Naive B cell (primary cell): ENCODE results near the gene PGAM1. TPM values are rescaled to one million over a fixed set of nuclear protein-coding genes. Genes with fewer than 3 reads are reported as not detected.
"Not testable (repeated sequence)": the region's sequence is repeated elsewhere in the genome, so short reads cannot be mapped to it uniquely, and the experiment has no call there.

Experiments
- ATAC-seq, 2 donors: fragments of 150-1000 bp; cut with Tn5 transposase; 2 replicates each; pipeline ENCODE4 v1.10.0; 2021; ENCODE audit warnings: low read depth in 2 of 2, mild to moderate bottlenecking in 2 of 2, moderate library complexity in 2 of 2
- DNase-seq: peaks from one replicate; pipeline ENCODE4 v3.0.0; 2022
- H3K27ac Mint-ChIP-seq, 6 donors: one replicate each; pipeline ENCODE4 v1.8.0; 2020 to 2022; ENCODE audit warnings: mild to moderate bottlenecking in 6 of 6, mixed read lengths in 6 of 6, moderate library complexity in 5 of 6, inconsistent platforms in 2 of 6
- H3K27me3 Mint-ChIP-seq, 3 donors: one replicate each; pipeline ENCODE4 v1.8.0; 2021 to 2022; ENCODE audit warnings: mixed read lengths in 3 of 3, mild to moderate bottlenecking in 1 of 3
- H3K36me3 Mint-ChIP-seq, 2 donors: one replicate each; pipeline ENCODE4 v1.8.0; 2020 to 2022; ENCODE audit warnings: mixed read lengths in 2 of 2, inconsistent platforms in 1 of 2, mild to moderate bottlenecking in 1 of 2
- H3K4me1 Mint-ChIP-seq, 3 donors: one replicate each; pipeline ENCODE4 v1.8.0; 2020 to 2022; ENCODE audit warnings: mixed read lengths in 3 of 3, inconsistent platforms in 1 of 3, mild to moderate bottlenecking in 1 of 3, moderate library complexity in 1 of 3
- H3K4me3 Mint-ChIP-seq, 8 donors: one replicate each; pipeline ENCODE4 v1.8.0; 2020 to 2022; ENCODE audit warnings: mild to moderate bottlenecking in 8 of 8, mixed read lengths in 8 of 8, moderate library complexity in 8 of 8, inconsistent platforms in 2 of 8
- H3K9me3 Mint-ChIP-seq, 7 donors: one replicate each; pipeline ENCODE4 v1.8.0; 2020 to 2022; ENCODE audit warnings: mixed read lengths in 7 of 7, mild to moderate bottlenecking in 5 of 7, inconsistent platforms in 2 of 7, moderate library complexity in 1 of 7
- polyA plus RNA-seq, 6 donors: library from polyadenylated mRNA; unstranded; fragments of 300-500 nt; fragmentation: Illumina TruSeq; gene quantifications; one replicate each; pipeline ENCODE4 v1.2.3, GENCODE V29; 2021; ENCODE audit warnings: low read depth in 6 of 6

PGAM1 gene
- polyA plus RNA-seq, 6 donors from 2014 or later, result 177 to 263 (median 203) TPM

DNA sequence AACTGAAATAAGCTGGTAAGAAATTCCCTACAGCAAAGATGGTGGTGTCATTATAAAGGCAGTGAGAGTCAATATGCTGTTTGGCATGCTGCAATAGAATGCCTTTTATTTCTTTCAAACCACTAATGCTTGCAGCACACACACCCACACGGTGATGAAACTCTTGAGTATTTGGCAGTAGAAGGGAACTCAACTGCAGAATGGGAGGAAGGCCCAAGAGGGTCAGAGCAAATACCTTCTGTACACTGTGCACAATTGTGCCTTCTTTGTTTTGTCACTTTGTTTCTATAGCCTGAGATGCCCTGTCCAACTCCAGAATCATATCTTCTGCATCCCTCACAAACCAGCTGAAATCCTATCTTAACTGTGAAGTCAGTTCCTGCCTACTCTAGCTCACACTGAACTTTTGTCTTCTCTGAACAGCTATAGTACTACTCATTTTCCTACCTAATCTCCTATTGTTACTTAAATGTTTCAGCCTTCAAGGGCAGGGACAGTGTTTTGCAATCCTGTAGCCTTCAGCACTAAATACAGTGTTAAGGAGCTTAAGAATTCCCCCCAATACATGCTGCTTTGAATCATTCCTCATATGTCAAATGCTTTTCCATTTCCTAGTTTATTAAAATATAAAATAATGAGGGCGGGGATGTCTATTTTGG is 50.1 kb downstream of the PGAM1 start:
- Mint-ChIP-seq H3K36me3 (peaks cover 30 to 32% of the 10 kb centered on the region in 2 donors), H3K4me3 (no peak overlapping the region), H3K4me1 (peaks cover 0 to 4% (median 0%) of the 10 kb centered on the region in 3 donors), H3K27ac (peak overlapping the region in 1 of 6 donors; percentile 24), H3K27me3 (no peaks in the 10 kb centered on the region), H3K9me3 (peaks cover 0 to 6% (median 0%) of the 10 kb centered on the region in 7 donors)
- ATAC-seq (no peak), DNase-seq (no peak)

DNA sequence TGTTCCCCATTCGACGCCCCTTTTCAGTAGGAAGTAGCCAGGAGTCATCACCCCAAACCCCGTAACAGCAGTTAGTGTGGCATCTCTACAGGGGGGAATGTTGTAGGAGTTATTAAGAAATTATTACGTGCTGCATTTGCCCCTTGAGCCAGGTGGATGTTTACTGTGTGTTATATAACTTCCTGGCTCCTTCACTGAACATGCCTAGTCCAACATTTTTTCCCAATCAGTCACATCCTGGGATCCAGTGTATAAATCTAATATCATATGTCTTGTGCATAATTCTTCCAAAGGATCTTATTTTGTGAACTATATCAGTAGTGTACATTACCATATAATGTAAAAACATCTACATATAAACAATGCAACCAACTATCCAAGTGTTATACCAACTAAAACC is 53.4 kb downstream of the PGAM1 start:
- H3K9me3 Mint-ChIP-seq, DNase-seq, H3K27me3 Mint-ChIP-seq, ATAC-seq, H3K4me3 Mint-ChIP-seq, H3K4me1 Mint-ChIP-seq: not testable (repeated sequence)
- Mint-ChIP-seq H3K27ac (peak overlapping the region in 2 of 6 donors; percentile 23 to 55), H3K36me3 (peaks cover 30 to 32% of the 10 kb centered on the region in 2 donors)

DNA sequence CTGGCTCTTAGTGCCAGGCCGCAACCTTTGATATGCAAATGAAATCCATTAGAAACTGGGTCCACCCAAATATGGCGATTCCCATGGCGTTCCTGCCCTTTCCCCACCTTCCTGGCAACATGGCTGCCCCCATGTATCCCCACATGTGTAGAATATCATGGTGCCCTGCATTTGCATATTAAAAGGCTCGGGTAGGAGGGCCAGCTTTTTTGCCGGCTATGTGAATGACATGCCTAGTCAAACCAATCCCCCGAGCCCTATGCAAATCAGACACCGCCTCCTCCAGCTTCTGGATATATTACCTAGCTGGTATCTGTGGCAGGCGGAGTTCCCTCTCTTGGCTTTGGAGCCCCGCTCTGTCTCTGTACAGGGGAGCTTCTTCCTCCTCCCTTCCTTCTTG is 53.9 kb downstream of the PGAM1 start:
- peaks cover 0 to 8% (median 0%) of the 10 kb centered on the region in 3 donors for H3K4me1 Mint-ChIP-seq
- peaks cover 26 to 29% of the 10 kb centered on the region in 2 donors for H3K36me3 Mint-ChIP-seq
- H3K4me3 Mint-ChIP-seq, result no peak overlapping the region
- ATAC-seq (no peak), DNase-seq (no peak)
- H3K27me3 Mint-ChIP-seq, result no peaks in the 10 kb centered on the region
- peaks cover 0 to 3% (median 0%) of the 10 kb centered on the region in 7 donors for H3K9me3 Mint-ChIP-seq
- peak overlapping the region in 1 of 6 donors; percentile 67 for H3K27ac Mint-ChIP-seq

DNA sequence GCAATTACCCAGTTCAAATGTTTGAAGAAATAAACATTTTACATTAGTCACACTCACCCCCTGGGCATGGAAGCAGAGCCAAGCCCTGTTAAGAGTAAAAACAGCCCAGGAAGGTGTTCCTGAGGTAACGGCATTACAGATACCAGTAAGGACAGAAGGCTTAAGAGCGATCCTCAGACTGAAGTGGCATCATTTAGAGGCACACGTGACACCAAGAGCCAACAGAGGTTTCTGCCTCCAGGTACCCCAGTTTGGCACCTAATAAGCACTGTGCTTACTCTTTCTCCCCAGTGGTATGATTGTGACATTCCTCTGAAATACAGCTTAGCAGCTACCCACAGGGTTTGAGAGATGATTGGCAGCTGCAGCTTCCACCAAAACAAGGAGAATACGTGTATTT is 55.1 kb downstream of the PGAM1 start:
- H3K36me3 Mint-ChIP-seq, result peaks cover 15 to 17% of the 10 kb centered on the region in 2 donors

DNA sequence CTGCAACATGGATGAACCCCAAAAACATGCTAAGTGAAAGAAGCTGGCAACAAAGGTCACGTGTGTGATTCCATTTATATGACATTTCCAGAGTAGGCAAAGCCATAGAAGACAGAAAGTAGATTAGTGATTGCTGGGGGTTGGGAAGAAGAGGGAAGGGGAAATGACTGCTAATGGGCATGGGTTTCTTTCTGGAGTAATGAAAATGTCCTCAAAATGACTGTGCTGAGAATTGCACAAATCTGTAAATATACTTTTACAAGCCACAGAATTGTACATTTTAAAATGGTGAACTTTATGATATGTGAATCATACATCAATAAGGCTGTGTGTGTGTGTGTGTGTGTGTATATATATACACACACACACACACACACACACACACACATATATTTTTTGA is 56.4 kb downstream of the PGAM1 start:
- Mint-ChIP-seq H3K27ac (peak overlapping the region in 1 of 6 donors; percentile 14), H3K4me3 (no peak overlapping the region), H3K27me3 (no peaks in the 10 kb centered on the region), H3K9me3 (no peaks in the 10 kb centered on the region), H3K4me1 (peaks cover 5 to 8% (median 8%) of the 10 kb centered on the region in 3 donors), H3K36me3 (peaks cover 2 to 9% of the 10 kb centered on the region in 2 donors)
- ATAC-seq (no peak), DNase-seq (no peak)

More for the DNA sequence above, 55.1 kb downstream of the PGAM1 start:
- DNase-seq (no peak), ATAC-seq (no peak)
- Mint-ChIP-seq H3K27ac (peak overlapping the region in 2 of 6 donors; percentile 15 to 37), H3K9me3 (no peaks in the 10 kb centered on the region), H3K27me3 (no peaks in the 10 kb centered on the region), H3K4me3 (no peak overlapping the region), H3K4me1 (peaks cover 5 to 7% (median 5%) of the 10 kb centered on the region in 3 donors)

Other genes with a start within 250 kb of the PGAM1 start
- under 1 TPM in 2 of 6 donors, not detected in 4; 0.07 to 0.08 TPM for gene SLIT1, start 240.2 kb upstream of the PGAM1 start, polyA plus RNA-seq
- 10 to 100 TPM in 3 of 6 donors, 1 to 10 TPM in 3; 6.2 to 19.3 (median 9.4) TPM for gene ARHGAP19, start 133.6 kb upstream of the PGAM1 start, polyA plus RNA-seq
- 10 to 100 TPM in 4 of 6 donors, 1 to 10 TPM in 2; 7.4 to 15.7 (median 10.8) TPM for gene FRAT1, start 106.9 kb upstream of the PGAM1 start, polyA plus RNA-seq
- 10 to 100 TPM in 4 of 6 donors, 1 to 10 TPM in 2; 7.0 to 19.1 (median 14.3) TPM for gene FRAT2, start 91.5 kb upstream of the PGAM1 start, polyA plus RNA-seq
- 10 to 100 TPM in 5 of 6 donors, 1 to 10 TPM in 1; 8.1 to 20.8 (median 15.7) TPM for gene RRP12, start 24.9 kb upstream of the PGAM1 start, polyA plus RNA-seq
- gene EXOSC1, start 19.8 kb downstream of the PGAM1 start, polyA plus RNA-seq, result 10 to 100 TPM; 47.3 to 72.0 (median 65.8) TPM
- gene ZDHHC16, start 20.0 kb downstream of the PGAM1 start, polyA plus RNA-seq, result 10 to 100 TPM; 23.2 to 57.2 (median 29.5) TPM
- 10 to 100 TPM; 22.5 to 44.3 (median 26.6) TPM for gene MMS19, start 72.2 kb downstream of the PGAM1 start, polyA plus RNA-seq
- 1 to 10 TPM in 3 of 6 donors, under 1 TPM in 2, not detected in 1; 0.60 to 1.2 (median 1.0) TPM for gene UBTD1, start 72.7 kb downstream of the PGAM1 start, polyA plus RNA-seq
- not detected for gene ANKRD2, start 146.6 kb downstream of the PGAM1 start, polyA plus RNA-seq
- not detected for gene HOGA1, start 158.2 kb downstream of the PGAM1 start, polyA plus RNA-seq
- not detected for gene C10orf62, start 163.5 kb downstream of the PGAM1 start, polyA plus RNA-seq
- 1 to 10 TPM in 2 of 6 donors, under 1 TPM in 3, not detected in 1; 0.27 to 2.1 (median 0.77) TPM for gene MORN4, start 207.3 kb downstream of the PGAM1 start, polyA plus RNA-seq
- 1 to 10 TPM; 5.1 to 7.9 (median 6.4) TPM for gene PI4K2A, start 214.5 kb downstream of the PGAM1 start, polyA plus RNA-seq